Endothelial cell of umbilical vein (primary cell): ENCODE results near the gene NOS2. TPM values are rescaled to one million over a fixed set of nuclear protein-coding genes. Genes with fewer than 3 reads are reported as not detected.

Experiments used
- BruUV-seq: library from RNA; stranded (reverse); fragments of 400-500 nt; replicated peaks from 2 replicates; lab custom pipeline; 2021; lab: Mats Ljungman, UMichigan
- CTCF ChIA-PET: fragments of 300-600, 350-600 bp; sonication (Branson Sonifier 250); formaldehyde crosslinking; loops from one replicate; lab custom pipeline; 2021; ENCODE audit warnings: antibody characterized with exemption, inconsistent platforms; lab: Charles Lee
- POLR2A ChIA-PET: fragments of 300-600, 350-600 bp; sonication (Branson Sonifier 250); formaldehyde crosslinking; loops from one replicate; lab custom pipeline; 2021; ENCODE audit warnings: antibody characterized with exemption, inconsistent platforms; lab: Charles Lee
- DNase-seq: peaks from one replicate; pipeline ENCODE4 v3.0.0-alpha.2; 2011; ENCODE audit warnings: low read depth, low spot score
- FAIRE-seq: peaks from 2 replicates; lab custom pipeline; 2011; peaks lifted over from hg19 to GRCh38; lab: Jason Lieb, UNC
- H2AFZ ChIP-seq: 2 replicates; pipeline ENCODE4 v1.6.0; 2012; ENCODE audit warnings: low read depth, low read length, control low read depth, inconsistent platforms
- H3K27ac ChIP-seq: 2 replicates; pipeline ENCODE4 v1.5.1; 2011; ENCODE audit warnings: low read depth, mild to moderate bottlenecking, control low read depth, low read length, moderate library complexity; ENCODE audit not compliant: insufficient read depth
- H3K27me3 ChIP-seq, 2 experiments: 2 replicates each; pipeline versions ENCODE4 v1.6.0 to v1.6.1; 2011; ENCODE audit warnings: low read length in 2 of 2, mixed read lengths in 1 of 2; ENCODE audit not compliant: control insufficient read depth in 2 of 2, insufficient read depth in 2 of 2
- H3K36me3 ChIP-seq, 2 experiments: 2 replicates in 1 of 2; 3 replicates in 1 of 2; pipeline ENCODE4 v1.5.1; 2011; ENCODE audit warnings: low read length in 2 of 2, mild to moderate bottlenecking in 1 of 2, moderate library complexity in 1 of 2; ENCODE audit not compliant: control insufficient read depth in 2 of 2, insufficient read depth in 2 of 2; ENCODE audit errors: extremely low read depth in 1 of 2
- H3K4me1 ChIP-seq: 3 replicates; pipeline ENCODE4 v1.5.1; 2011; ENCODE audit warnings: mild to moderate bottlenecking, low read length; ENCODE audit not compliant: control insufficient read depth, insufficient read depth; ENCODE audit errors: extremely low read depth
- H3K4me2 ChIP-seq: 2 replicates; pipeline ENCODE4 v1.6.1; 2011; ENCODE audit warnings: low read length, control low read depth, mixed read lengths; ENCODE audit not compliant: insufficient read depth
- H3K4me3 ChIP-seq, 3 experiments: fragments of 200-600 bp in 1 of 3; sonication (generic), shearing (Covaris generic) in 1 of 3; replicated peaks in 1 of 3; 2 replicates each; pipeline ENCODE4 v1.5.1; 2011 to 2016; ENCODE audit warnings: control low read depth in 3 of 3, low read length in 3 of 3, mild to moderate bottlenecking in 2 of 3, inconsistent platforms in 1 of 3, low read depth in 1 of 3, moderate library complexity in 1 of 3; ENCODE audit not compliant: insufficient read depth in 1 of 3
- H3K79me2 ChIP-seq: 2 replicates; pipeline ENCODE4 v1.6.0; 2012; ENCODE audit warnings: low read length, inconsistent platforms; ENCODE audit not compliant: control insufficient read depth, insufficient read depth
- H3K9ac ChIP-seq: replicated peaks from 2 replicates; pipeline ENCODE3; 2011; ENCODE audit warnings: low read length, control low read depth; ENCODE audit not compliant: insufficient read depth; ENCODE audit errors: extremely low read depth
- H3K9me1 ChIP-seq: replicated peaks from 3 replicates; pipeline ENCODE4 v1.6.0; 2011; ENCODE audit warnings: mild to moderate bottlenecking, low read length; ENCODE audit not compliant: control insufficient read depth, insufficient read depth; ENCODE audit errors: extremely low read depth
- H3K9me3 ChIP-seq: replicated peaks from 2 replicates; pipeline ENCODE4 v1.5.1; 2012; ENCODE audit warnings: low read length, inconsistent platforms; ENCODE audit not compliant: control insufficient read depth, insufficient read depth
- H4K20me1 ChIP-seq: replicated peaks from 2 replicates; pipeline ENCODE3; 2011; ENCODE audit warnings: mild to moderate bottlenecking, low read length; ENCODE audit not compliant: control insufficient read depth, insufficient read depth; ENCODE audit errors: extremely low read depth
- CTCF ChIP-seq, 2 donors: IDR thresholded peaks; 1 replicate in 1 of 2; 2 replicates in 1 of 2; pipeline ENCODE4 v1.5.1; 2011; ENCODE audit warnings: low read length in 2 of 2, mild to moderate bottlenecking in 2 of 2, moderate library complexity in 2 of 2, control low read depth in 1 of 2, inconsistent platforms in 1 of 2, low read depth in 1 of 2; ENCODE audit not compliant: insufficient read depth in 1 of 2; ENCODE audit errors: extremely low read depth in 1 of 2
- EZH2 ChIP-seq: IDR thresholded peaks from 2 replicates; pipeline ENCODE4 v1.6.1; 2012; ENCODE audit warnings: borderline replicate concordance, low read depth, mild to moderate bottlenecking, moderate library complexity, low read length, inconsistent platforms; ENCODE audit not compliant: severe bottlenecking
- GATA2 ChIP-seq: IDR thresholded peaks from 2 replicates; pipeline ENCODE4 v1.7.0; 2011; ENCODE audit warnings: low read depth, mild to moderate bottlenecking, moderate library complexity, mixed read lengths, low read length; ENCODE audit not compliant: insufficient read length, insufficient read depth
- JUN ChIP-seq: IDR thresholded peaks from 2 replicates; pipeline ENCODE4 v1.6.1; 2011; ENCODE audit warnings: borderline replicate concordance, low read depth; ENCODE audit not compliant: insufficient read length, insufficient read depth
- MYC ChIP-seq: IDR thresholded peaks from one replicate; pipeline ENCODE4 v1.6.1; 2011; ENCODE audit warnings: mild to moderate bottlenecking, low read depth, low read length
- POLR2AphosphoS5 ChIP-seq: IDR thresholded peaks from 2 replicates; pipeline ENCODE4 v1.6.1; 2012; ENCODE audit warnings: low read depth, mild to moderate bottlenecking, control low read depth, low read length, moderate library complexity; ENCODE audit not compliant: insufficient read depth
- dilution Hi-C: fragments of 300-500 bp; cut with MboI; formaldehyde crosslinking; loops from one replicate; pipeline ENCODE4 v1.15.0; 2019; ENCODE audit warnings: low sequenced_read_pairs; ENCODE audit not compliant: extremely low pct_ligation_motif_present
- intact Hi-C: fragments of 100-400 bp; cut with micrococcal nuclease; formaldehyde crosslinking; loops from one replicate; pipeline ENCODE4 v1.10.0; 2022
- polyA plus RNA-seq, 4 experiments: library from polyadenylated mRNA; depleted of rRNA in 3 of 4; stranded (reverse) in 3 of 4; unstranded in 1 of 4; fragments of >200 nt; gene quantifications; 2 replicates each; pipeline versions ENCODE4 v1.2.1 to v1.2.3, GENCODE V29; 2011 to 2012; ENCODE audit warnings: missing spikeins in 1 of 4
- total RNA-seq: library from RNA; stranded (reverse); gene quantifications from 2 replicates; pipeline ENCODE4 v1.2.3, GENCODE V29; 2021

Gene NOS2
- total and polyA plus RNA-seq, 2 donors (not counting 3 experiments of a cell fraction or from before 2014, with no cell fraction given) = 0.01 TPM; not detected in 1

- Histone ChIP-seq H3K36me3 (no peaks in the 10 kb centered on the region), H3K79me2 (no peaks in the 10 kb centered on the region), H3K9ac (no peak overlapping the region), H3K4me2 (no peak overlapping the region), H3K27me3 (no peaks in the 10 kb centered on the region), H3K4me3 (no peak overlapping the region), H3K4me1 (no peaks in the 10 kb centered on the region), H2AFZ (no peak overlapping the region), H4K20me1 (no peaks in the 10 kb centered on the region), H3K9me3 (no peaks in the 10 kb centered on the region), H3K9me1 (no peaks in the 10 kb centered on the region), H3K27ac (no peak overlapping the region)
- intact Hi-C loops (no loop called here), dilution Hi-C loops (no loop called here)
- TF ChIP-seq MYC = no peak
- no peak for TF ChIP-seq EZH2
- no peak for TF ChIP-seq GATA2
- TF ChIP-seq JUN = no peak
- no peak for TF ChIP-seq CTCF (IDR thresholded peaks at IDR 0.05; ENCODE audit: extremely low read depth in 1 of 2, insufficient read depth in 1 of 2, low read depth in 1 of 2, low read length in 2 of 2)
- TF ChIP-seq POLR2AphosphoS5 = no peak
- ChIA-PET POLR2A (no interaction called here), CTCF (interaction anchor here (1.4 to 2.1 kb wide), 3 partner anchors 8 to 94 kb away, joined by 3 to 7 read pairs (median 5); no protein-coding TSS in a partner anchor)
- FAIRE-seq = no peak
- BruUV-seq = no TSS peak
- no peak for DNase-seq
Measured at GRCh38 chr17:27748360-27748825, 51.9 kb downstream of the NOS2 start.
